ENCODE results near the gene FNDC3B. TPM values are rescaled to one million over a fixed set of nuclear protein-coding genes. Genes with fewer than 3 reads are reported as not detected.

Gene FNDC3B
- total and polyA plus RNA-seq, 9 donors = 22.1 to 198 (median 108) TPM

- TF ChIP-seq, protein P1, sequence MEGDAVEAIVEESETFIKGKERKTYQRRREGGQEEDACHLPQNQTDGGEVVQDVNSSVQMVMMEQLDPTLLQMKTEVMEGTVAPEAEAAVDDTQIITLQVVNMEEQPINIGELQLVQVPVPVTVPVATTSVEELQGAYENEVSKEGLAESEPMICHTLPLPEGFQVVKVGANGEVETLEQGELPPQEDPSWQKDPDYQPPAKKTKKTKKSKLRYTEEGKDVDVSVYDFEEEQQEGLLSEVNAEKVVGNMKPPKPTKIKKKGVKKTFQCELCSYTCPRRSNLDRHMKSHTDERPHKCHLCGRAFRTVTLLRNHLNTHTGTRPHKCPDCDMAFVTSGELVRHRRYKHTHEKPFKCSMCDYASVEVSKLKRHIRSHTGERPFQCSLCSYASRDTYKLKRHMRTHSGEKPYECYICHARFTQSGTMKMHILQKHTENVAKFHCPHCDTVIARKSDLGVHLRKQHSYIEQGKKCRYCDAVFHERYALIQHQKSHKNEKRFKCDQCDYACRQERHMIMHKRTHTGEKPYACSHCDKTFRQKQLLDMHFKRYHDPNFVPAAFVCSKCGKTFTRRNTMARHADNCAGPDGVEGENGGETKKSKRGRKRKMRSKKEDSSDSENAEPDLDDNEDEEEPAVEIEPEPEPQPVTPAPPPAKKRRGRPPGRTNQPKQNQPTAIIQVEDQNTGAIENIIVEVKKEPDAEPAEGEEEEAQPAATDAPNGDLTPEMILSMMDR (IDR thresholded peaks at IDR 0.05) = no peak
- no peak for TF ChIP-seq POLR2A (IDR thresholded peaks at IDR 0.05)
- TF ChIP-seq EP300 (IDR thresholded peaks at IDR 0.05) = no peak
- intact Hi-C loops (cut with DNase I) = loop anchor here in 1 of 4 donors (10.0 kb wide), 1 partner anchor 53 kb away; no protein-coding TSS in a partner anchor
- peaks cover 30% of the 10 kb centered on the region for H3K4me1 ChIP-seq (ENCODE audit: insufficient read depth)
Observed at GRCh38 chr3:172317481-172317880, 278.1 kb downstream of the FNDC3B start.

DNA sequence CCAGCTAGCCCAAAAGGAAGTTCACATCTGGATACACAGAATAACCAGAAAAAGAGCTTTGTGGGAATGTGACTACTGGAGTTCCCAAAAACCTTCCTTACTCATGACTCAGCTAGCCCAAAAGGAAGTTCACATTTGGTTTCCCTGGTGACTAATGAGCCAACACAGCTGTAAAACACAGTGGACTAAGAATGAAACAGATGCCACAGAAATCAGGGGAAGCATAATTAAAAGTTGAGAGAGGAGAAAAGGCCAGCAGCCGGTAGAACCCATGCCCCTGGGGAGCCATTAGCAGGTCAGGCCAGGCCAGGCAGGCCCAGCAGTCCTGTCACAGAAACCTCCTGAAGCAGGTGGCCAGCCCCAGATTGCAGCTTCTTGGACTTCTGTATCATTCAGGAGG lies 278.6 kb downstream of the FNDC3B start:
- WGBS, 3 donors = 0% methylated on average over 1 of the region's 1 CpG
- TF ChIP-seq, protein P1 (IDR thresholded peaks at IDR 0.05) = no peak
- TF ChIP-seq EP300 (IDR thresholded peaks at IDR 0.05) = peak; percentile 8
- no peaks in the 10 kb centered on the region for H3K27me3 ChIP-seq
- H3K9me3 ChIP-seq = no peaks in the 10 kb centered on the region
- DNase-seq = peak in 4 of 5 donors; percentile 34 to 66 (median 56)
- peak overlapping the region in 1 of 2 donors; percentile 14 for H3K27ac ChIP-seq
- no peak overlapping the region for H3K4me3 ChIP-seq
- no peaks in the 10 kb centered on the region for H3K36me3 ChIP-seq
- H3K4me1 ChIP-seq (ENCODE audit: insufficient read depth) = peaks cover 30% of the 10 kb centered on the region
- intact Hi-C loops (cut with DNase I) = loop anchor here in 1 of 4 donors (10.0 kb wide), 1 partner anchor 53 kb away; no protein-coding TSS in a partner anchor

More at GRCh38 chr3:172317481-172317880, 278.1 kb downstream of the FNDC3B start:
- H3K36me3 ChIP-seq = no peaks in the 10 kb centered on the region
- DNase-seq = no peak
- no peak overlapping the region for H3K4me3 ChIP-seq
- H3K9me3 ChIP-seq = no peaks in the 10 kb centered on the region
- 72 to 81% (median 74%) methylated on average over 8 of the region's 8 CpGs for WGBS, 3 donors
- H3K27ac ChIP-seq = peak overlapping the region in 1 of 2 donors; percentile 14
- no peaks in the 10 kb centered on the region for H3K27me3 ChIP-seq

DNA sequence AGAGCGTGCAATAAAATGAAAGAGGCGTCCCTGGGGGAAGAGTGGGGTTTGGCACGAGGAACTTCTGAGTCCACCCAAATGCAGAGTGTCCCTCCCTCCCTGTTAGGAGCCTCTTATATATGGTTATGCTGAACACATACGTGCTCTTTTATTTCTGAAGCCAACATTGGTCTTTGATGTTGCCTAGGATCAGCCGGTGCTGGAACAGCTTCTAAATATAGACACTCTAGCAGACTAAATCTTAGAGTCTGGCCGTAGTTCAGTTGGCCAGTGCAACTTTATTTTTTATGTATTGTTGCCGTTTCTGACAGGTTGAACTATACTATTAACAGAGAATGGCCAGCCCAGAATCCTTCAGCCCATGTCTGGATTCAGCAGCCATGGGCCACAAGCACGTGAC lies 280.2 kb downstream of the FNDC3B start:
- H3K36me3 ChIP-seq = no peaks in the 10 kb centered on the region
- no peak overlapping the region for H3K4me3 ChIP-seq
- 16 to 36% (median 21%) methylated on average over 8 of the region's 8 CpGs for WGBS, 3 donors
- no peaks in the 10 kb centered on the region for H3K9me3 ChIP-seq
- TF ChIP-seq, protein P1 (IDR thresholded peaks at IDR 0.05) = no peak
- TF ChIP-seq EP300 (IDR thresholded peaks at IDR 0.05) = no peak
- TF ChIP-seq POLR2A (IDR thresholded peaks at IDR 0.05) = no peak
- no peaks in the 10 kb centered on the region for H3K27me3 ChIP-seq
- intact Hi-C loops (cut with DNase I) = loop anchor here in 1 of 4 donors (10.0 kb wide), 1 partner anchor 55 kb away; no protein-coding TSS in a partner anchor
- peaks cover 41% of the 10 kb centered on the region for H3K4me1 ChIP-seq (ENCODE audit: insufficient read depth)
- peak overlapping the region in 1 of 2 donors; percentile 14 for H3K27ac ChIP-seq
- no peak for DNase-seq

DNA sequence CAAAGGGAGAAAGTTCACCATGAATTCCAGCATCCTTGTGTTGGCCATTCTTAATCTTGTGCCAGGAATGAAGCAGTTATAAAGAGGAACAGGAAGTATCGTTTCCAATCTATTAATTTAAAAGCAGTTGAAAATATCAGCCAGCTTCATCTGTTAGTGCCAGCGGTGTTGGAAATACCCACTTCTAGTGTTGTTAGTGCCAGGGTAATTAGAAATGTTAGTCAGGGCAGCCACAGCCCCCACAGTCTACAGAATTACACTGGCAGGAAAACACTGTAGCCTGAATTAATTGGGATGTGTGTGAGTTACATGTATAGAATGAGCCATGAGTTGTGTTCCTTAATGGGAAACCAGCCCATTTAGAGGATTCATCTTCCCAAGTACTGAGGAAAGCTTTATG lies 281.1 kb downstream of the FNDC3B start:
- 49 to 75% (median 54%) methylated on average over 2 of the region's 2 CpGs for WGBS, 3 donors
- intact Hi-C loops (cut with DNase I) = loop anchor here in 1 of 4 donors (10.0 kb wide), 1 partner anchor 276 kb away; no protein-coding TSS in a partner anchor
- no peaks in the 10 kb centered on the region for H3K27me3 ChIP-seq
- peak overlapping the region in 1 of 2 donors; percentile 14 for H3K27ac ChIP-seq
- TF ChIP-seq POLR2A (IDR thresholded peaks at IDR 0.05) (no peak), EP300 (IDR thresholded peaks at IDR 0.05) (no peak)
- TF ChIP-seq, protein P1 (IDR thresholded peaks at IDR 0.05) = no peak
- no peaks in the 10 kb centered on the region for H3K9me3 ChIP-seq
- DNase-seq = no peak
- peaks cover 41% of the 10 kb centered on the region for H3K4me1 ChIP-seq (ENCODE audit: insufficient read depth)
- no peaks in the 10 kb centered on the region for H3K36me3 ChIP-seq
- H3K4me3 ChIP-seq = no peak overlapping the region
